ENCODE results near the gene PRKCZ. TPM values are rescaled to one million over a fixed set of nuclear protein-coding genes. Genes with fewer than 3 reads are reported as not detected.

The PRKCZ gene
- total RNA-seq, 1 donor from 2014 or later, result 4.2 TPM

- H3K9ac ChIP-seq (ENCODE audit: low read depth in 1 of 3, low read length in 3 of 3), result no peak overlapping the region
- H3K36me3 ChIP-seq (ENCODE audit: control insufficient read depth in 3 of 3, insufficient read depth in 3 of 3, low read length in 3 of 3), result no peaks in the 10 kb centered on the region
- H3K27me3 ChIP-seq (ENCODE audit: control insufficient read depth in 3 of 3, insufficient read depth in 3 of 3, low read length in 3 of 3), result peaks cover 32 to 34% (median 33%) of the 10 kb centered on the region in 3 donors
- H3K27ac ChIP-seq (ENCODE audit: low read depth, low read length), result no peak overlapping the region
- H3K9me3 ChIP-seq (ENCODE audit: control insufficient read depth in 3 of 3, low read length in 3 of 3), result no peaks in the 10 kb centered on the region
- H3K4me3 ChIP-seq (ENCODE audit: low read length in 3 of 3), result no peak overlapping the region
- H3K4me1 ChIP-seq (ENCODE audit: control insufficient read depth in 3 of 3, insufficient read depth in 3 of 3, low read length in 3 of 3), result no peaks in the 10 kb centered on the region
These were observed 74.4 kb downstream of the PRKCZ start for GRCh38 chr1:2124446-2125198.

- Histone ChIP-seq H3K36me3 (ENCODE audit: control insufficient read depth in 3 of 3, insufficient read depth in 3 of 3, low read length in 3 of 3) (no peaks in the 10 kb centered on the region), H3K27ac (ENCODE audit: low read depth, low read length) (no peak overlapping the region), H3K9me3 (ENCODE audit: control insufficient read depth in 3 of 3, low read length in 3 of 3) (no peaks in the 10 kb centered on the region), H3K4me3 (ENCODE audit: low read length in 3 of 3) (no peak overlapping the region), H3K4me1 (ENCODE audit: control insufficient read depth in 3 of 3, insufficient read depth in 3 of 3, low read length in 3 of 3) (no peaks in the 10 kb centered on the region), H3K9ac (ENCODE audit: low read depth in 1 of 3, low read length in 3 of 3) (no peak overlapping the region), H3K27me3 (ENCODE audit: control insufficient read depth in 3 of 3, insufficient read depth in 3 of 3, low read length in 3 of 3) (peaks cover 39 to 40% (median 39%) of the 10 kb centered on the region in 3 donors)
These were observed 75.4 kb downstream of the PRKCZ start for GRCh38 chr1:2125350-2126211.

DNA sequence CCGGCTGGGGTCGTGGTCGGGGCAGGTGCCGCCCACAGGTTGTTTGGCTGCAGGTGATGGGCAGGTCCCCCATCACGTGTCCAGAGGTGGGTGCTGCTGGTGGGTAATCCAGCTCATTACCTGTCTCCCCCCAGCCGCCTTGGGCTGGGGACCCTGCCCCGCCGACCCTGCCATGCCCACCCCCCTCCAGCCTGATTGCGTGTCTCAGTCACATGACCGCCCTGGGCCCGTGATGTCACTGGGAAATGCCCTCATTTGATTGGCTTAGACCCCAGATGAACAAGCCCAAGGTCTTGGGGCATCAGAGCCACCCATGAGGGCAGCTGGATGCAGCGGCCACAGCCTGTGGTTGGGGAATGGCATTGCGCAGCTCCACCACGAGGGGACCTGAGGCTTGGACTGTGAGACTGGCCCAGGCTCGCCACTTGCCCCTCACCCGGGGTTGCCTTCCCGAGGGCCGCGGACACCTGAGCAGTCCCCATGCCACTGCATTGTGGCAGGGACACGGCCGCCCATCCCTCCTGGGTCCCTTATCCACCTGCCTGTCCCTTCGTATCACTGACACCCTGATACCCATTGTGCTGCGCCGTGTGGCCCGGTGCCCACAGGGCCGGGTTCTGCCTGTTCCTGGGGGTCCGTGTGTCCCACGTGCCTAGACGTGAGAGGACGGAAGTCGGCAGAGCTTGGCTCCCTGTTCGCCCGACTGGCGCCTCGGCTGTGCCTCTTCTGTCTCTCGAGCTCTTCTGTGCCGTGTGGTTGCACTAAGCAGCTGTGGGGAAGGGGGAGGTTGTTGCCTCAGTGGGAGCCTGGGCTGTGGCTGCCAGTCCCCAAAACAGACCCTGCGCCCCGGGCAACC lies 76.3 kb downstream of the PRKCZ start:
- Histone ChIP-seq H3K9ac (ENCODE audit: low read depth in 1 of 3, low read length in 3 of 3) (no peak overlapping the region), H3K36me3 (ENCODE audit: control insufficient read depth in 3 of 3, insufficient read depth in 3 of 3, low read length in 3 of 3) (no peaks in the 10 kb centered on the region), H3K27me3 (ENCODE audit: control insufficient read depth in 3 of 3, insufficient read depth in 3 of 3, low read length in 3 of 3) (peaks cover 44 to 50% (median 45%) of the 10 kb centered on the region in 3 donors), H3K4me3 (ENCODE audit: low read length in 3 of 3) (no peak overlapping the region), H3K9me3 (ENCODE audit: control insufficient read depth in 3 of 3, low read length in 3 of 3) (no peaks in the 10 kb centered on the region), H3K27ac (ENCODE audit: low read depth, low read length) (no peak overlapping the region), H3K4me1 (ENCODE audit: control insufficient read depth in 3 of 3, insufficient read depth in 3 of 3, low read length in 3 of 3) (no peaks in the 10 kb centered on the region)

DNA sequence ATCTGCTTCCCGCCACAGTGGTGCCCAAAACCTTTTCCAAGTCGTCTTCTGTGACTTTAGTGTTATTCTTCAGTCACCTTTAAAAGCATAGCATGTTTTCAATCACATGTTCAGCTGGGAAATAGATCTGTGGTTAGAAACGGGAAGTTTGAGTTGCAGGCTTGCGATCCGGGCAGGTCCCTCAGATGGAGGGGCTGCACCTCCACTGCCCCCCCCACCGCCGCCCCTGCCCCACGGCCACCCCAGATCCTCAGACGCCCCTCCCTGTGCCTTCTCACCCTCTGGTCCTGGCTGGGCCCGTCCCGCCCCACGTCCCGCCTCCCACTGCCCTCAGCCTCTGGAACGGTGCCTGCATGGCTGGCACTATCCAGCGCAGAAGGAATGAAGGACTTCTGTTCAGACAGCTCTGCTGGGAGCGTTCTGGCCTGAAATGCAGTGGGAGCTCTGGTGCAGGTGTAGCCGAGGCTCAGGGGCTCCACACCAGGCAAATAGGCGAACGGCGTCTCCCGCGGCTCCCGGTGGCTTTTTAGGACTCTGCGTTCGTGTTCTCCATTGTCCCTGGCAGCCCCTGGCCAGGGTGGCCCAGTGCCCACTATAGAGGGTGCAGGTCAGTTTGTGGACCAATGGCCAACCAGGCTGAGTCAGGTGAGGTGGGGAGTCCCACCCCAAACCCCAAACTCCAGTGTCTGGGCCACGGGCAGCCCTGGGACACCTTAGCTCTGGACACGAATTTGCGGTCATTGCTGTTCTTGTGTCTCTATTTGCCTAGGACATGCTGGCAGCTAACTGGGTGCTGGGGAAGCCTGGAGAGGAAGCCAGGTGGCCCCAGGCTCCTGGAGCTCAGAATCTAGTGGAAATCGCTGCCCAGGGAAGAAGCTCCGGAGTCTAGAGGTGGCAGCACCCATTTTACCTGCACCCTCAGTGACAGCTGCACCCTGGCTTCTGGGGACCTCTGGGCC lies 77.3 kb downstream of the PRKCZ start:
- Histone ChIP-seq H3K4me3 (ENCODE audit: low read length in 3 of 3) (no peak overlapping the region), H3K27ac (ENCODE audit: low read depth, low read length) (no peak overlapping the region), H3K36me3 (ENCODE audit: control insufficient read depth in 3 of 3, insufficient read depth in 3 of 3, low read length in 3 of 3) (no peaks in the 10 kb centered on the region), H3K4me1 (ENCODE audit: control insufficient read depth in 3 of 3, insufficient read depth in 3 of 3, low read length in 3 of 3) (peaks cover 2 to 5% (median 5%) of the 10 kb centered on the region in 3 donors), H3K9me3 (ENCODE audit: control insufficient read depth in 3 of 3, low read length in 3 of 3) (no peaks in the 10 kb centered on the region), H3K27me3 (ENCODE audit: control insufficient read depth in 3 of 3, insufficient read depth in 3 of 3, low read length in 3 of 3) (peaks cover 44 to 55% (median 50%) of the 10 kb centered on the region in 3 donors), H3K9ac (ENCODE audit: low read depth in 1 of 3, low read length in 3 of 3) (no peak overlapping the region)

- Histone ChIP-seq H3K4me1 (ENCODE audit: control insufficient read depth in 3 of 3, insufficient read depth in 3 of 3, low read length in 3 of 3) (peaks cover 7 to 12% (median 11%) of the 10 kb centered on the region in 3 donors), H3K9me3 (ENCODE audit: control insufficient read depth in 3 of 3, low read length in 3 of 3) (no peaks in the 10 kb centered on the region), H3K36me3 (ENCODE audit: control insufficient read depth in 3 of 3, insufficient read depth in 3 of 3, low read length in 3 of 3) (no peaks in the 10 kb centered on the region), H3K4me3 (ENCODE audit: low read length in 3 of 3) (no peak overlapping the region), H3K9ac (ENCODE audit: low read depth in 1 of 3, low read length in 3 of 3) (no peak overlapping the region), H3K27me3 (ENCODE audit: control insufficient read depth in 3 of 3, insufficient read depth in 3 of 3, low read length in 3 of 3) (peaks cover 44 to 56% (median 50%) of the 10 kb centered on the region in 3 donors), H3K27ac (ENCODE audit: low read depth, low read length) (no peak overlapping the region)
These were observed 78.1 kb downstream of the PRKCZ start for GRCh38 chr1:2128189-2128901.

DNA sequence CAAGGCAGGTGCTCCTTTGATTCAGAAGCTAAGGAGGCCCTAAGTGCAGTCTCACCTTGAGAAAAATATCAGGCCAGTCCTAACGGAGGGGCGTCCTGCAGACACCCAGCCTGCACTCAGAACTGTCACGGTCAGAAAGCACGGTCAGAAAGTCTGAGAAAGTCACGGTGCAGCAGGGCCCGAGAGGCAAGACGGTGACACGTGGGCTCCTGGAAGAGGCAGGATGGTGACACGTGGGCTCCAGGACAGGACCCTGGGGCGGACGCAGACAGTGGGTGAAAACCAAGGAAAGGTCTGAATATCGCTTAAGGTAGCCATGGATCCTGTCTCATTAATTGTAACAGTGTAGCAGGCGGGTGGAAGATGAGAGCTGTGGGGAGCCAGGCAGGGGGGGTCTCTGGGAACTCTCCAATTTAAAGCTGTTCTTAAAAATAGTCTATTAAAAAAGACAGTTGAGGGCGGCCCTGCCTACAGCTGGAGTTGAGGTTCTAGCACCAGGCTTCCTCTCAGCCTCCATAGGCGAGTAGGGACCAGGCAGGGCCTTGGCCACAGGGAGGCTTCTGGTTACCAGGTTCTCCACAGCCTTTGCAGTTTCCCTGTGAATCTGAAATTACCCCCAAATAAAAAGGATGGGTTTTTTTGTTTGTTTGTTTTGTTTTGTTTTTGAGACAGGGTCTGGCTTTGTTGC lies 79.2 kb downstream of the PRKCZ start:
- Histone ChIP-seq H3K9ac (ENCODE audit: low read depth in 1 of 3, low read length in 3 of 3) (no peak overlapping the region), H3K27me3 (ENCODE audit: control insufficient read depth in 3 of 3, insufficient read depth in 3 of 3, low read length in 3 of 3) (peaks cover 48 to 57% (median 50%) of the 10 kb centered on the region in 3 donors), H3K36me3 (ENCODE audit: control insufficient read depth in 3 of 3, insufficient read depth in 3 of 3, low read length in 3 of 3) (no peaks in the 10 kb centered on the region), H3K27ac (ENCODE audit: low read depth, low read length) (no peak overlapping the region), H3K4me3 (ENCODE audit: low read length in 3 of 3) (no peak overlapping the region), H3K9me3 (ENCODE audit: control insufficient read depth in 3 of 3, low read length in 3 of 3) (no peaks in the 10 kb centered on the region), H3K4me1 (ENCODE audit: control insufficient read depth in 3 of 3, insufficient read depth in 3 of 3, low read length in 3 of 3) (peaks cover 7 to 16% (median 11%) of the 10 kb centered on the region in 3 donors)

DNA sequence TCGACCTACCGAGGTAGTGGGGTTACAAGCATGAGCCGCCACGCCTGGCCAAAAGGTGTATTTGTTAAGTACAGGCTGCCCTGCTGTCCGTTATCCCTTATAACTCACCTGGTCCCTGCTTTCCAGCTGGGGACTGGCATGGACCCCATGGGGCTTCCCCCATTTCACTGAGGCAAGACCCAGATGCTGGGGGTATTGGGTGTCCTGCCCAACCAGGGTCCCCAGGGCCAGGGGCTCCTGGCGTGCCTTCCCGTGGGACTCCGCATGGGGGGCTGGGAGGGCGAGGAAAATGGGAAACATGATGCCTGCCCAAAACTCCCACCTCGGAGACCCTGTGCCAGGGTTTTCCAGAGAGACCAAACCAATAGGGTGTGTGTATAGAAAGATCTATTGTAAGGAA lies 79.9 kb downstream of the PRKCZ start:
- Histone ChIP-seq H3K27me3 (ENCODE audit: control insufficient read depth in 3 of 3, insufficient read depth in 3 of 3, low read length in 3 of 3) (peaks cover 47 to 62% (median 50%) of the 10 kb centered on the region in 3 donors), H3K36me3 (ENCODE audit: control insufficient read depth in 3 of 3, insufficient read depth in 3 of 3, low read length in 3 of 3) (no peaks in the 10 kb centered on the region), H3K4me1 (ENCODE audit: control insufficient read depth in 3 of 3, insufficient read depth in 3 of 3, low read length in 3 of 3) (peaks cover 7 to 16% (median 11%) of the 10 kb centered on the region in 3 donors)

DNA sequence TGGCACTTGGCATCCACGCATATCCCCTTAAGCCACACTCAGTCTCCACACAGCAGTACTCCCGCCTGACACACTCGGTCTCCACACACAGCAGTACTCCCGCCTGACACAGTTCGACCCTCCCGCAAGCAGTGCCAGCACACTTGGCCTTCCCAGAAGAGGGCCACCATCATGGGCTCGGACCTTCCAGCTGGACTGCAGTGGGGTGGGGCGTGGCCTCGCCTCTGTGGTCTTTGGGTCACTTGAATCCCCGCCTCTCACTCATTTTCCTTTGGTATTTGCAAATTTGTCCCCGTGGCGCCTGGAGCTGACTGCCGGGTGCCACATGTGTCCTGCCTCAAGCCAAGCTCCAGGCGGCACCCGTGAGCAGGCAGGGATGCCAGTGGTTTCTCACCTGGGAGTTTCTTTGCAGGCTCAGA lies 80.7 kb downstream of the PRKCZ start:
- H3K36me3 ChIP-seq (ENCODE audit: control insufficient read depth in 3 of 3, insufficient read depth in 3 of 3, low read length in 3 of 3), result no peaks in the 10 kb centered on the region
- H3K27ac ChIP-seq (ENCODE audit: low read depth, low read length), result no peak overlapping the region
- H3K4me3 ChIP-seq (ENCODE audit: low read length in 3 of 3), result no peak overlapping the region
- no peaks in the 10 kb centered on the region for H3K9me3 ChIP-seq (ENCODE audit: control insufficient read depth in 3 of 3, low read length in 3 of 3)
- H3K9ac ChIP-seq (ENCODE audit: low read depth in 1 of 3, low read length in 3 of 3), result no peak overlapping the region
- H3K27me3 ChIP-seq (ENCODE audit: control insufficient read depth in 3 of 3, insufficient read depth in 3 of 3, low read length in 3 of 3), result peaks cover 46 to 62% (median 49%) of the 10 kb centered on the region in 3 donors
- H3K4me1 ChIP-seq (ENCODE audit: control insufficient read depth in 3 of 3, insufficient read depth in 3 of 3, low read length in 3 of 3), result peaks cover 7 to 16% (median 11%) of the 10 kb centered on the region in 3 donors

More for the DNA sequence above, 79.9 kb downstream of the PRKCZ start:
- H3K27ac ChIP-seq (ENCODE audit: low read depth, low read length), result no peak overlapping the region
- no peaks in the 10 kb centered on the region for H3K9me3 ChIP-seq (ENCODE audit: control insufficient read depth in 3 of 3, low read length in 3 of 3)
- H3K9ac ChIP-seq (ENCODE audit: low read depth in 1 of 3, low read length in 3 of 3), result no peak overlapping the region
- H3K4me3 ChIP-seq (ENCODE audit: low read length in 3 of 3), result no peak overlapping the region

Measured in skeletal muscle tissue (tissue), 4 donors.